HG02678 (cell line): Measurements from ENCODE around the gene SLC10A3.

Experiments used
- ATAC-seq: cut with Tn5 transposase; IDR thresholded peaks from one replicate; pipeline ENCODE4 v1.9.1; 2021; ENCODE audit warnings: mild to moderate bottlenecking, moderate library complexity; ENCODE audit not compliant: unreplicated experiment

Gene SLC10A3

DNA sequence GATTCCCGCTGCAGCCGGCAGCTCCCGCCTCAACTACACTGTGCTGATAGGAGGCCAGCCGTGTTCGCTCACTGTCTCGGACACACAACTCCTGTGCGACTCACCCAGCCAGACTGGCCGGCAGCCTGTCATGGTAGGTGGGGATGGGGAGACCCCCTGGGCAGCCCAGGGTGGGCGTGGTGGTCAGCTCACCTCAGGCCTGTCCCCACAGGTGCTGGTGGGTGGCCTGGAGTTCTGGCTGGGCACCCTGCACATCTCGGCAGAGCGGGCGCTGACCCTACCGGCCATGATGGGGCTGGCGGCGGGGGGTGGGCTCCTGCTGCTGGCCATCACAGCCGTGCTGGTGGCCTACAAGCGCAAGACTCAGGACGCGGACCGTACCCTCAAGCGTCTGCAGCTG lies 22.9 kb downstream of the SLC10A3 start:
- ATAC-seq, result no peak

- no peak for ATAC-seq
These were observed 23.5 kb downstream of the SLC10A3 start for GRCh38 chrX:154466907-154467306.

DNA sequence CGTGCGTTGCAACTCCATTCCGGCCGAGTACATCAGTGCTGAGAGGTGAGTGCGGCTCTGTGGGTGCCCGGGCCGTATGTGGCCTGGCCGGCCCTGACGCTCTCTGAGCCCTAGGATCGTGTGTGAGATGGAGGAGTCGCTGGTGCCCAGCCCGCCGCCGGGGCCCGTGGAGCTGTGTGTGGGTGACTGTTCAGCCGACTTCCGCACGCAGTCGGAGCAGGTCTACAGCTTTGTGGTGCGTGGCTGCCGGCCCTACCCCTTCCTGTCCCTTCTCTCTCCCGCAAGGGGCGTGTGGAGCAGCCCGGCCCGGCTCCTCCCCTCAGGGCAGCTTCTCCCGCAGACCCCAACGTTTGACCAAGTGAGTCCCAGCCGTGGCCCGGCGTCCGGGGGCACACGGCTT lies 24.4 kb downstream of the SLC10A3 start:
- no peak for ATAC-seq

DNA sequence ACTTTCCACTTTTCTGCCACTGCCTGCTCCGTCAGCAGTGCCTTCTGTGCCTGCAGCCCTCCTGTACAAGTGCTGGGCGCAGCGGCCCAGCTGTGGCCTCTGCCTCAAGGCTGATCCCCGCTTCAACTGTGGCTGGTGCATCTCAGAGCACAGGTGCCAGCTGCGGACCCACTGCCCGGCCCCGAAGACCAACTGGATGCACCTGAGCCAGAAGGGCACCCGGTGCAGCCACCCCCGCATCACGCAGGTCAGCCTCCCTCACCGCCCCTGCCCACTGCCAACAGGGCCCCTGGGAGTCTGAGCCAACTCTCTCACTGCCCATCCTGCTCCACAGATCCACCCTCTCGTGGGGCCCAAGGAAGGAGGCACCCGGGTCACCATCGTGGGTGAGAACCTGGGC lies 24.8 kb downstream of the SLC10A3 start:
- no peak for ATAC-seq

GRCh38 chrX:154464806-154465365 lies 25.5 kb downstream of the SLC10A3 start:
- no peak for ATAC-seq

- no peak for ATAC-seq
These were observed 26.7 kb downstream of the SLC10A3 start for GRCh38 chrX:154463611-154464220.

DNA sequence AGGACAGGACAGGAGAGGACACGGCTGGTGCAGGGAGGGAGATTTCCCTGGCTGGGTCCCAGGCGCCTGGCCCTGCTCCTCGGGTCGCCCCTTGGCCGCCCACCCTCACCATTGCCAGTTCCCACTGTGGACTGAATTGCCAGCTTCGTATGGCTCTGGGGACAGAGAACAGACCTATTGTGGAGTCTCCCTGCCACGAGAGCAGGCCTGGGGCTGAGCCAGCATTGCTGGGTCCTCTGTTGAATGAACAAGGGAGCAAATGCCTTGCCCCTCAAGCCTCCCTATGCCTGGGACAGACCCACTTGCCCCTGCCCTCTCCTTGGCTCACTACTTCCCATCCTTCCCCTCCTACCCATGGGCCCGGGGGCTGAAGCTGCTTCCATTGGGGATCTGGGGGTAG lies 28.0 kb downstream of the SLC10A3 start:
- ATAC-seq, result no peak

GRCh38 chrX:154460326-154460725 lies 30.1 kb downstream of the SLC10A3 start:
- ATAC-seq, result no peak

- ATAC-seq, result no peak
These were observed 30.6 kb downstream of the SLC10A3 start for GRCh38 chrX:154459832-154460231.

- ATAC-seq, result no peak
These were observed 31.3 kb downstream of the SLC10A3 start for GRCh38 chrX:154458954-154459778.

DNA sequence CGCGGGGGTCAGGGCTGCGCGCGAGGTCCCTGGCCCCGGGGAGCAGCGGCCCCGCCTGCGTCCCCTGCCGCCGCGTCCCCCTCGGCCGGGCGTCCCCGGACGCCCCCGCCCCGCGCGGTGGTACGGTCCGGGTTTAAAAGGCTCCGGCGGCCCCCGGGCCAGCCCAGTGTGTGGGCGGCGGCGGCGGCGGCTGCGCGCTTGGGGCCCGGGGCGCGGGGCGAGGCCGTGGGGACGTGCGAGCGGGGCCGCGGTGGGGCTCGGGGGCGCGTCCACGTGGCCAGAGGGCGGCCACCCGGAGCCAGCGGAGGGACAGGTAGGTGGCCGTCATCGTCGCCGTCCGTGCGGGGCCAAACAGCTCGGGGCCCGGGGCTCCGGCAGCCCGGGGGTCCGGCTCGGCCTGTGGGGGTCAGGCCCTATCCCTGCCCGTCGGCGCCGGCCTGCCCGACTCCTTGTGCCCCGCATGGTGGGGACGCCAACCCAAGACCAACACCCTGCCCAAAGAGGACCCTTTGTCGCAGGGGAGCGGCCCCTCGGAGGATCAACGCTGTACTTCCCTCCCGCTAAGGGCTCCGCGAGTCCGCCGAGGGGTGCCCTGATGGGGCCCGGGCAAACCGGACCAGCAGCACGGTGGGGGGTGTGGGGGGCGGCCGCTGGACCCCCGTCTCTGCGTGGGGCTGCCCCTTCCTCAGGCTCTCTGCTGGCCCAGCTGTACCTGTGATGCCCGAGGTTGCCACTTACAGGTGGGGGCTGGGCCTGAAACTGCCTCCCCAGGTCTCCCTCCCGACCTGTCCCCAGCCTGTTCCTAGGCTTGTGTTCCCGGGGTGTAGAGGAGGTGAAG lies 32.1 kb downstream of the SLC10A3 start, which contains the start of gene PLXNA3:
TSS of gene PLXNA3 (plus strand) at position 166 of the 838 bp plus-strand sequence. CDS start 1,903 bp downstream, outside the sequence.
- peak; percentile 66 for ATAC-seq

GRCh38 chrX:154457491-154458115 lies 32.8 kb downstream of the SLC10A3 start:
- peak; percentile 73 for ATAC-seq

GRCh38 chrX:154452823-154453222 lies 37.6 kb downstream of the SLC10A3 start:
- ATAC-seq, result no peak

DNA sequence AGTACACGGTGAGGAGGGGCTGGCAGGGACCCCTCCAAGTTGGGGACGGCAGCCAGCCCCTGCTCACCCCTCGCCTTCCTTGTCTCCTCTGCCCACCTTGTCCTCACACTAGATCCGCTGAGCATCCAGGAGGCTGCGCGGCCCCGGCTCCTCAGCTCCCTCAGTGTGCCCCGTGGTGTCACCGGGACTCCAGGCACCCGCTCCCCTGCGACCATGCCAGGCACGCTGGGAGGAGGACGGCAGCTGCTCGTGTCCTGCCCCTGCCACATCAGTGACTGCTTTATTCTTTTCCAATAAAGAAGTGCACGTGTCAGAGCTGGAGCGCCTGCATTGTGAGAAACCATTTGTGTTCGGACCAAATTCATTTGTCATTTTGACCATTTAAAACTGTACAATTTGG lies 40.1 kb downstream of the SLC10A3 start:
- ATAC-seq, result no peak

DNA sequence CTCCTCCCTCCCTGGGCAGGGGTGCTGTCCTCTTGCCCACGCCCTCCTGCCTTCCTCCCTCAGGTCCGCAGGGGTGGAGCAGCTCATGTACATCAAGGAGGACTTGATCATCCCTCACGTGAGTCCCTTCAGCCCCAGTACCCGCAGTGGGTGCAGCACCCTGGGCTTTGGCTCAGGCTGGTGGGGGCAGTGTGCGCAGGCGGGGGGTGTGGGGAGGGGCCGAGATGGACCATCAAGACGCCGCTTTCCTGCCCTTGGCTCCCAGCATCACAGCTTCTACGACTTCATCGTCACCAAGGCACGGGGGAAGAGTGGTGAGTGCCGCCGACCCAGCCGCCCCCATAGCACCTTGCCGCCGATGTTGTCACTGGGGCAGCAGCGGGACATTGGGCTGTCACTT lies 40.8 kb downstream of the SLC10A3 start:
- no peak for ATAC-seq

DNA sequence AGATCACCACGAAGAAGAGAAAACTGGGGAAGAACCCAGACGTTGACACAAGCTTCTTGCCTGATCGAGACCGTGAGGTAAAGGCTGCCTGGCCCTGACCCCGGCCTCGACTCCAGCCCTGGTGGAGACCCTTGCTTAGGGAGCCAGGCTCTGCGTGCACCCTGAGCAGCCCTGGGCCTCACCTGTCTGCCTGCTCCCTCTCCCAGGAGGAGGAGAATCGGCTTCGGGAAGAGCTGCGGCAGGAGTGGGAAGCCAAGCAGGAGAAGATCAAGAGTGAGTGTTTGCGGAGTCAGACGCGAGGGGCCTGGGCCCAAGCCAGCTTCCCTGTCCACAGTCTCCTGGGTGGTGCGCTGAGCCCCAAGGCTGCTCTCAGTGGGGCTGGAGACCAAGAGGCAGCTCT lies 41.9 kb downstream of the SLC10A3 start:
- no peak for ATAC-seq

DNA sequence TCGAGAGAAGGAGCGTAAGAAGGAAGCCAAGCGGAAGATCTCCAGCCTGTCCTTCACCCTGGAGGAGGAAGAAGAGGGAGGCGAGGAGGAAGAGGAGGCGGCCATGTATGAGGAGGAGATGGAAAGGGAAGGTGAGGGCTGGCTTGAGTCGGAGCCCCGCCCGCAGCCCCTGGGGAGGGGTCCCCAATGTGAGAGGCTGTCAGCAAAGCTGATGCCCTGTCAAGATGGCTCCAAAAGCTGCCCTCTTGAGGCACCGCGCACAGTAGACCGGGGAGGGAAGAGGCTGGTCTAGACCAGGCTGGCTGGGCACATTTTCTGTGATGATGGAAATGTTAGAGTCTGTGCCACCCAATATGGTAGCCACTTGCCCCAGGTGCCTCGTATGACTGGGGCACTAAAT lies 44.0 kb downstream of the SLC10A3 start:
- ATAC-seq, result no peak

- no peak for ATAC-seq
These were observed 44.7 kb downstream of the SLC10A3 start for GRCh38 chrX:154445776-154446175.

DNA sequence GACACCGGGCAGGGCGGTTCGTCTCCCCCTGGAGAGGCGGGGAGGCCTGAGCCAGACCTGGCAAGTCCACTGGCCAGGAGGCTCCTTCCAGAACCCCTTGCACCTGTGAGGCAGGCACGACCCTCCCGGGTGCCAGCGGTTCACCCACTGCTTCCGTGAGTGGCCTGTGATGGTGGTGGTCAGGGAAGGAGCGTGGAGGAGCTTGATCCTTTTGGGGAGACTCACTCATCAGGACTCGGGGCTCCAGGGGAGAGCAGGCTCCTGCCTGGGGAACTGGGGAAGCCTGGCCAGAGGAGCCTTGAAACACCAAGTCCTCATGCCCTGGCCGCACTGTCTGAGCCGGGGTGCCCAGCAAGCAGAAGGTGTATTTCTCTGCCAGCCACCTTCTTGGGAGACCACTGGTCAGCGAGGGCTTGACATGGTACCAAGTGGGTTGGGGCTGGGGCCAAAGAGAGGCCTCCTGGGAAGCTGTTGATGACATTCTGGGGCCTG lies 45.6 kb downstream of the SLC10A3 start:
- no peak for ATAC-seq

DNA sequence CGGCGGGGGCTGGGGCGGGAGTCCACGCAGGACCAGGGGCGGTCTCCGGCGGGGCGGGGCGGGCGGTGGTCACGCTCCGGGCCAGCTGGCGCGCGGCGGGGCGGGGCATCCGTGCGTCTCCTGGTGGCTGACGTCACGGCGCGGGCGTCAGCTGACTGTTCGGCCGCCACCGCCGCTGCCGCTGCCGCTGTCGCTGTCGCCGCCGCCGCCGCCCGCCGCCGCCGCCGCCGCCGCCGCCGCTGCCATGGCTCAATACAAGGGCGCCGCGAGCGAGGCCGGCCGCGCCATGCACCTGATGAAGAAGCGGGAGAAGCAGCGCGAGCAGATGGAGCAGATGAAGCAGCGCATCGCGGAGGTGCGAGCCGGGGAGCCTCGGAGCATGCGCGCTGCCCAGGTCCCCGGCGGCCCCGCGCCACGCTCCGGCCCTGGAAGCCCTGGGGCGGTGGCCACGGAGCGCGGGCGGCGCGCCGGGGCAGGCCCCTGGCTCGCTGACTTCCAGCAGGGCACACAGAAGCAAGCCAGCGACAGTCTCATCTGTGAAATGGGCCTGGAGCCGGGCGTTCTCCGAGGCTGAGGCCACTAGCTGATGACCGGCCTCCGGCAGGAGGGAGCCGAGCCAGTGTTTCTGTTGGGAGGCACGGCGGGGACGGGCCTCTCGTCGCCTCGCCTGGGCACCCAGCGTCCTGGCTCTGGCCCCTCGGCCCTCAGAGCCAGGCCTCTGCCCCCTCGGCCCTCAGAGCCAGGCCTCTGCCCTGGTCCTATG lies 46.3 kb downstream of the SLC10A3 start, which contains the start of gene FAM50A:
TSS of gene FAM50A (plus strand) at position 150 of the 763 bp plus-strand sequence. CDS start at position 245, 95 bp downstream.
- peak; percentile 89 for ATAC-seq
